Measurements from ENCODE around the gene TCF7.
A peak's percentile ranks its signal among the peaks of the same experiment; 100 is the strongest.

Gene TCF7

GRCh38 chr5:134131165-134131564, 16.7 kb downstream of the TCF7 start:
- no peak for DNase-seq (ENCODE audit: low read depth)

- DNase-seq (ENCODE audit: low read depth), result no peak
Measured at GRCh38 chr5:134131578-134132350, 17.3 kb downstream of the TCF7 start.

GRCh38 chr5:134132372-134133187, 18.1 kb downstream of the TCF7 start:
- no peak for DNase-seq (ENCODE audit: low read depth)

GRCh38 chr5:134133188-134133994, 18.9 kb downstream of the TCF7 start:
- no peak for DNase-seq (ENCODE audit: low read depth)

- DNase-seq (ENCODE audit: low read depth), result no peak
Measured at GRCh38 chr5:134133995-134134541, 19.6 kb downstream of the TCF7 start.

- no peak for DNase-seq (ENCODE audit: low read depth)
Measured at GRCh38 chr5:134135091-134135655, 20.7 kb downstream of the TCF7 start.

- no peak for DNase-seq (ENCODE audit: low read depth)
Measured at GRCh38 chr5:134136221-134136631, 21.7 kb downstream of the TCF7 start.

GRCh38 chr5:134136771-134137170, 22.3 kb downstream of the TCF7 start:
- DNase-seq (ENCODE audit: low read depth), result no peak

- DNase-seq (ENCODE audit: low read depth), result peak; percentile 38
Measured at GRCh38 chr5:134138416-134139376, 24.2 kb downstream of the TCF7 start.

GRCh38 chr5:134139377-134139851, 24.9 kb downstream of the TCF7 start:
- no peak for DNase-seq (ENCODE audit: low read depth)

GRCh38 chr5:134139891-134140469, 25.5 kb downstream of the TCF7 start:
- no peak for DNase-seq (ENCODE audit: low read depth)

- peak; percentile 79 for DNase-seq (ENCODE audit: low read depth)
Measured at GRCh38 chr5:134140530-134141201, 26.2 kb downstream of the TCF7 start.

- DNase-seq (ENCODE audit: low read depth), result no peak
Measured at GRCh38 chr5:134141331-134142050, 27.0 kb downstream of the TCF7 start.

- DNase-seq (ENCODE audit: low read depth), result no peak
Measured at GRCh38 chr5:134142052-134142451, 27.6 kb downstream of the TCF7 start.

GRCh38 chr5:134142806-134143205, 28.3 kb downstream of the TCF7 start:
- no peak for DNase-seq (ENCODE audit: low read depth)

- DNase-seq (ENCODE audit: low read depth), result no peak
Measured at GRCh38 chr5:134143431-134143830, 28.9 kb downstream of the TCF7 start.

- DNase-seq (ENCODE audit: low read depth), result no peak
Measured at GRCh38 chr5:134143944-134144941, 29.8 kb downstream of the TCF7 start.

Data from amniotic epithelial cell (primary cell).